ENCODE measurements around the gene USP54.

GRCh38 chr10:73625004-73625883 lies 34.1 kb upstream of the USP54 start:
- TF ChIP-seq EZH2 (IDR thresholded peaks at IDR 0.05; ENCODE audit: insufficient read depth, poor library complexity, severe bottlenecking) (no peak), EZH2phosphoT487 (IDR thresholded peaks at IDR 0.05; ENCODE audit: insufficient read depth, low read depth) (no peak)

Data from GM23248 (cell line).